ENCODE measurements around the gene TMC7.
A peak's percentile ranks its signal among the peaks of the same experiment; 100 is the strongest.

The TMC7 gene

GRCh38 chr16:19005561-19006445, 22.1 kb downstream of the TMC7 start:
- peak; percentile 10 for DNase-seq (ENCODE audit: low read depth)
- no peak for TF ChIP-seq CTCF (conservative IDR thresholded peaks at IDR 0.05; ENCODE audit: low read length)
- H3K4me3 ChIP-seq (ENCODE audit: low read length), result no peak overlapping the region

- DNase-seq (ENCODE audit: low read depth), result no peak
- no peak overlapping the region for H3K4me3 ChIP-seq (ENCODE audit: low read length)
- no peak for TF ChIP-seq CTCF (conservative IDR thresholded peaks at IDR 0.05; ENCODE audit: low read length)
Observed at GRCh38 chr16:19006446-19007315, 22.9 kb downstream of the TMC7 start.

- TF ChIP-seq CTCF (conservative IDR thresholded peaks at IDR 0.05; ENCODE audit: low read length), result no peak
- no peak overlapping the region for H3K4me3 ChIP-seq (ENCODE audit: low read length)
- peak; percentile 84 for DNase-seq (ENCODE audit: low read depth)
Observed at GRCh38 chr16:19008245-19009169, 24.8 kb downstream of the TMC7 start.

GRCh38 chr16:19011169-19011731, 27.5 kb downstream of the TMC7 start:
- no peak for DNase-seq (ENCODE audit: low read depth)
- H3K4me3 ChIP-seq (ENCODE audit: low read length), result no peak overlapping the region
- no peak for TF ChIP-seq CTCF (conservative IDR thresholded peaks at IDR 0.05; ENCODE audit: low read length)

GRCh38 chr16:19014461-19014860, 30.7 kb downstream of the TMC7 start:
- TF ChIP-seq CTCF (conservative IDR thresholded peaks at IDR 0.05; ENCODE audit: low read length), result no peak
- no peak overlapping the region for H3K4me3 ChIP-seq (ENCODE audit: low read length)
- peak; percentile 10 for DNase-seq (ENCODE audit: low read depth)

- DNase-seq (ENCODE audit: low read depth), result no peak
- no peak for TF ChIP-seq CTCF (conservative IDR thresholded peaks at IDR 0.05; ENCODE audit: low read length)
- H3K4me3 ChIP-seq (ENCODE audit: low read length), result no peak overlapping the region
Observed at GRCh38 chr16:19017179-19017578, 33.4 kb downstream of the TMC7 start.

Measured in AG10803 (cell line).